Tibial nerve (tissue), 4 donors: ENCODE data around the gene EMX2. TPM values are rescaled to one million over a fixed set of nuclear protein-coding genes. Genes with fewer than 3 reads are reported as not detected.

Experiments used
- DNase-seq, 2 donors: peaks; one replicate each; pipeline ENCODE4 v3.0.0-alpha.2; 2019; ENCODE audit warnings: low spot score in 2 of 2
- H3K27ac ChIP-seq, 4 donors: fragments of 200-600 bp; sonication (generic) in 3 of 4; one replicate each; pipeline ENCODE4 v1.5.1; 2017 to 2019; ENCODE audit warnings: mild to moderate bottlenecking in 1 of 4
- H3K27me3 ChIP-seq, 2 donors: fragments of 200-600 bp; sonication (generic) in 1 of 2; one replicate each; pipeline versions ENCODE4 v1.5.1 to v1.6.0; 2017 to 2019
- H3K36me3 ChIP-seq, 3 donors: fragments of 200-600 bp; sonication (generic); one replicate each; pipeline ENCODE4 v1.5.1; 2018 to 2019
- H3K4me1 ChIP-seq, 4 donors: fragments of 200-600 bp; sonication (generic) in 3 of 4; one replicate each; pipeline ENCODE4 v1.5.1; 2017 to 2019
- H3K4me3 ChIP-seq, 4 donors: fragments of 200-600 bp; sonication (generic) in 3 of 4; one replicate each; pipeline ENCODE4 v1.5.1; 2017 to 2019; ENCODE audit warnings: mild to moderate bottlenecking in 1 of 4, moderate library complexity in 1 of 4
- H3K9me3 ChIP-seq, 4 donors: fragments of 200-600 bp; sonication (generic) in 3 of 4; one replicate each; pipeline ENCODE4 v1.5.1; 2017 to 2019
- CTCF ChIP-seq, 5 experiments: fragments of 200-600 bp in 3 of 5; fragments of 450-650 bp in 2 of 5; sonication (generic) in 3 of 5; IDR thresholded peaks; one replicate each; pipeline ENCODE4 v1.5.1; 2016 to 2019; ENCODE audit warnings: antibody characterized with exemption in 5 of 5, mild to moderate bottlenecking in 3 of 5, moderate library complexity in 2 of 5
- EP300 ChIP-seq, 2 donors: sonication (generic); formaldehyde crosslinking; IDR thresholded peaks; one replicate each; pipeline ENCODE4 v1.6.1; 2017; ENCODE audit warnings: antibody characterized with exemption in 2 of 2, mild to moderate bottlenecking in 1 of 2
- POLR2A ChIP-seq, 2 donors: fragments of 450-650 bp; IDR thresholded peaks; one replicate each; pipeline ENCODE4 v1.6.1; 2017; ENCODE audit warnings: antibody characterized with exemption in 2 of 2, mild to moderate bottlenecking in 2 of 2, moderate library complexity in 2 of 2
- WGBS, 2 donors: methylation state at CpG; one replicate each; pipeline ENCODE4 v1.1.5; 2018; 5-methylcytosine and 5-hydroxymethylcytosine counted together
- total RNA-seq, 4 donors: library from RNA; depleted of rRNA; stranded (reverse); fragments of >200 nt; gene quantifications; one replicate each; pipeline ENCODE4 v1.1.0, GENCODE V29; 2016

Gene EMX2
- total RNA-seq, 4 donors from 2014 or later, result 0.44 to 2.3 (median 1.1) TPM

DNA sequence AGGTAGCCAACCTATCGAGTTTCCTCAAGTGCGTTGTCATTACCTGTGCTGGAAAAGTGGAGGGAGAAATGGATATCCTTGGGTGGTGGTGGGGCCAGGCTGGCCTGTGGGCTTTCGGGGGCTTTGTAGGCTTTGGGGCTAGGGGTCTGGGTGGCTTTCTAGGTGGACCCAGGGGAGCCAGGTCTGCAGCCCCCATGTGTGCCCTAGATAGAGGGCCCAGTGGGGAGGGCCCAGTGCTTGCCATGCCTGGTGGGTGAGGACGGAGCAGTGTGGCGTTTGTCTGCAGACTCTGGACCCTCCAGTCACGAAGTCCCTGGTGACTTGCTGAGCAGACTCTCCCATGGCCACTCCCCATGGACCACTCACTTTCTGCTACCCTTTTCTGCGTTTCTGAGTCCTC is 19.7 kb downstream of the EMX2 start:
- DNase-seq, result no peak
- Histone ChIP-seq H3K4me1 (no peaks in the 10 kb centered on the region), H3K36me3 (no peaks in the 10 kb centered on the region), H3K9me3 (no peaks in the 10 kb centered on the region), H3K27ac (no peak overlapping the region), H3K4me3 (no peak overlapping the region), H3K27me3 (peaks cover 0 to 18% of the 10 kb centered on the region in 2 donors)
- TF ChIP-seq CTCF (IDR thresholded peaks at IDR 0.05), result no peak
- TF ChIP-seq POLR2A (IDR thresholded peaks at IDR 0.05), result no peak
- TF ChIP-seq EP300 (IDR thresholded peaks at IDR 0.05), result no peak
- 85 to 88% methylated on average over 4 to 7 of the region's 7 CpGs for WGBS, 2 donors

DNA sequence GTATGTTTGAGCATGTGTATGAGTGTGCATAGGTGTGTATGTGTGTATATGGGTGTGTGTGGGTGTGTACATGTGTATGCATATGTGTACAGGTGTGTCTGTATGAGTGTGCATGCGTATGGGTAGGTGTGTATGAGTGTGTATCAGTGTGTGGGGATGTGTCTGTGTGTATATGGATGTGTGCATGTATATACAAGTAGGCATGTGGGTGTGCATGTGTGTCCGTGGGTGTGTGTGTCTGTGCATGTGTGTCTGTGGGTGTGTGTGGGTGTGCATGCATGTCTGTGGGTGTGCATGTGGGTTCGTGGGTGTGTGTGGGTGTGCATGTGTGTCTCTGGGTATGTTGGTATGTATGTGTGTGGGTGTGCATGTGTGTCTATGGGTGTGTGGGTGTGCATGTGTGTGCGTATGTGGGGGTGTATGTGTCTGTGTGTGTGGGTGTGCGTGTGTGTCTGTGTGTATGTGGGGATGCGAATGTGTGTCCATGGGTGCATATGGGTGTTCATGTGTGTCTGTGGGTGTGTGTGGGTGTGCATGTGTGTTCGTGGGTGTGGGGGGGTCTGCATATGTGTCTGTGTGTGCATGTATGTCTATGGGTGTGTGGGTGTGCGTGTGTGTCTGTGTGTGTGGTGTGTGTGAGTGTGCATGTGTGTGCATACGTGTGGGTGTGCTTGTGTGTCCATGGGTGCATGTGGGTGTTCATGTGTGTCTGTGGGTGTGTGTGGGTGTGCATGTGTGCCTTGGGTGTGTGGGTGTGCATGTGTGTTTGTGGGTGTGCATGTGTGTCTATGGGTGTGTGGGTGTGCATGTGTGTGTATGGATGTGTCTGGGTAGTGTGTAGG is 20.6 kb downstream of the EMX2 start:
- Histone ChIP-seq H3K9me3 (no peaks in the 10 kb centered on the region), H3K27me3 (peaks cover 0 to 16% of the 10 kb centered on the region in 2 donors), H3K4me3 (no peak overlapping the region), H3K4me1 (no peaks in the 10 kb centered on the region), H3K36me3 (no peaks in the 10 kb centered on the region), H3K27ac (no peak overlapping the region)
- TF ChIP-seq CTCF (IDR thresholded peaks at IDR 0.05), result no peak
- TF ChIP-seq POLR2A (IDR thresholded peaks at IDR 0.05), result no peak
- no peak for TF ChIP-seq EP300 (IDR thresholded peaks at IDR 0.05)
- DNase-seq, result no peak
- 78 to 80% methylated on average over 9 of the region's 9 CpGs for WGBS, 2 donors

GRCh38 chr10:117563780-117564179 is 21.2 kb downstream of the EMX2 start:
- Histone ChIP-seq H3K27me3 (peaks cover 0 to 11% of the 10 kb centered on the region in 2 donors), H3K36me3 (no peaks in the 10 kb centered on the region), H3K9me3 (no peaks in the 10 kb centered on the region), H3K27ac (no peak overlapping the region), H3K4me1 (no peaks in the 10 kb centered on the region), H3K4me3 (no peak overlapping the region)
- no peak for TF ChIP-seq CTCF (IDR thresholded peaks at IDR 0.05)
- no peak for TF ChIP-seq EP300 (IDR thresholded peaks at IDR 0.05)
- TF ChIP-seq POLR2A (IDR thresholded peaks at IDR 0.05), result no peak
- no peak for DNase-seq
- 70 to 73% methylated on average over 10 of the region's 10 CpGs for WGBS, 2 donors

- Histone ChIP-seq H3K27me3 (peaks cover 0 to 11% of the 10 kb centered on the region in 2 donors), H3K4me3 (no peak overlapping the region), H3K4me1 (no peaks in the 10 kb centered on the region), H3K36me3 (no peaks in the 10 kb centered on the region), H3K27ac (no peak overlapping the region), H3K9me3 (no peaks in the 10 kb centered on the region)
- DNase-seq, result no peak
- WGBS, 2 donors, result 43 to 52% methylated on average over 3 of the region's 3 CpGs
- TF ChIP-seq EP300 (IDR thresholded peaks at IDR 0.05), result no peak
- no peak for TF ChIP-seq CTCF (IDR thresholded peaks at IDR 0.05)
- no peak for TF ChIP-seq POLR2A (IDR thresholded peaks at IDR 0.05)
Observed at GRCh38 chr10:117565068-117565467, 22.5 kb downstream of the EMX2 start.

- Histone ChIP-seq H3K36me3 (no peaks in the 10 kb centered on the region), H3K9me3 (no peaks in the 10 kb centered on the region), H3K4me3 (no peak overlapping the region), H3K27me3 (peaks cover 0 to 13% of the 10 kb centered on the region in 2 donors), H3K27ac (no peak overlapping the region), H3K4me1 (no peaks in the 10 kb centered on the region)
- TF ChIP-seq POLR2A (IDR thresholded peaks at IDR 0.05), result no peak
- no peak for TF ChIP-seq CTCF (IDR thresholded peaks at IDR 0.05)
- no peak for TF ChIP-seq EP300 (IDR thresholded peaks at IDR 0.05)
- 46 to 60% methylated on average over 7 of the region's 7 CpGs for WGBS, 2 donors
- DNase-seq, result no peak
Observed at GRCh38 chr10:117568334-117568733, 25.8 kb downstream of the EMX2 start.
